Frontal cortex (tissue), 4 donors: ENCODE results near the gene SS18. TPM values are rescaled to one million over a fixed set of nuclear protein-coding genes. Genes with fewer than 3 reads are reported as not detected.

ENCODE experiments used
- DNase-seq, 2 donors: peaks; one replicate each; pipeline ENCODE4 v3.0.0; 2012; ENCODE audit warnings: low spot score in 2 of 2
- FAIRE-seq: peaks from 2 replicates; lab custom pipeline; 2012; peaks lifted over from hg19 to GRCh38; lab: Jason Lieb, UNC
- total RNA-seq: library from RNA; depleted of rRNA; stranded (reverse); fragments of >200 nt; gene quantifications from one replicate; pipeline ENCODE4 v1.2.3, GENCODE V29; 2014
- donor health status: control.
- donor health status: control.
- donor health status: control.

The SS18 gene
- total RNA-seq, 1 donor from 2014 or later, result 49.3 TPM

GRCh38 chr18:26082475-26082874, 7.9 kb downstream of the SS18 start:
- FAIRE-seq (no peak), DNase-seq (no peak)

- DNase-seq (no peak), FAIRE-seq (peak; percentile 88)
Measured at GRCh38 chr18:26074246-26074645, 16.2 kb downstream of the SS18 start.

GRCh38 chr18:26073758-26074157, 16.7 kb downstream of the SS18 start:
- FAIRE-seq, result no peak

GRCh38 chr18:26071725-26072124, 18.7 kb downstream of the SS18 start:
- DNase-seq (no peak), FAIRE-seq (no peak)

More at GRCh38 chr18:26073758-26074157, 16.7 kb downstream of the SS18 start:
- no peak for DNase-seq

GRCh38 chr18:26071020-26071419, 19.4 kb downstream of the SS18 start:
- DNase-seq (no peak), FAIRE-seq (no peak)

GRCh38 chr18:26059357-26059756, 31.1 kb downstream of the SS18 start:
- DNase-seq (no peak), FAIRE-seq (no peak)

GRCh38 chr18:26057344-26057773, 33.1 kb downstream of the SS18 start:
- no peak for DNase-seq
- FAIRE-seq, result no peak

- FAIRE-seq, result no peak
Measured at GRCh38 chr18:26056291-26056690, 34.1 kb downstream of the SS18 start.

GRCh38 chr18:26052505-26052904, 37.9 kb downstream of the SS18 start:
- FAIRE-seq, result no peak
- no peak for DNase-seq

More at GRCh38 chr18:26056291-26056690, 34.1 kb downstream of the SS18 start:
- no peak for DNase-seq

- no peak for FAIRE-seq
- DNase-seq, result no peak
Measured at GRCh38 chr18:26051843-26052242, 38.6 kb downstream of the SS18 start.

GRCh38 chr18:26046419-26047077, 43.9 kb downstream of the SS18 start:
- DNase-seq (no peak), FAIRE-seq (no peak)

- no peak for DNase-seq
- no peak for FAIRE-seq
Measured at GRCh38 chr18:26044807-26045206, 45.6 kb downstream of the SS18 start.

- FAIRE-seq (no peak), DNase-seq (no peak)
Measured at GRCh38 chr18:26040051-26040656, 50.3 kb downstream of the SS18 start.

GRCh38 chr18:26039203-26039602, 51.2 kb downstream of the SS18 start:
- peak; percentile 48 for FAIRE-seq
- no peak for DNase-seq

GRCh38 chr18:26036635-26037034, 53.8 kb downstream of the SS18 start:
- no peak for DNase-seq
- no peak for FAIRE-seq

- no peak for FAIRE-seq
- DNase-seq, result no peak
Measured at GRCh38 chr18:26034850-26035497, 55.4 kb downstream of the SS18 start.

GRCh38 chr18:26022585-26022984, 67.8 kb downstream of the SS18 start:
- DNase-seq, result no peak
- FAIRE-seq, result no peak

GRCh38 chr18:26021061-26021754, 69.2 kb downstream of the SS18 start:
- DNase-seq (no peak), FAIRE-seq (no peak)

- FAIRE-seq, result no peak
- DNase-seq, result no peak
Measured at GRCh38 chr18:26017929-26018328, 72.5 kb downstream of the SS18 start.

GRCh38 chr18:26014462-26014861, 76.0 kb downstream of the SS18 start:
- FAIRE-seq (no peak), DNase-seq (no peak)

- FAIRE-seq, result no peak
- no peak for DNase-seq
Measured at GRCh38 chr18:26008619-26009018, 81.8 kb downstream of the SS18 start.
